HEK293T (cell line): ENCODE results near the gene MFNG.

ENCODE experiments used
- BHLHE40 ChIP-seq: fragments of 450-650 bp; IDR thresholded peaks from 2 replicates; pipeline ENCODE4 v1.6.1; 2016; ENCODE audit warnings: mild to moderate bottlenecking, moderate library complexity, borderline replicate concordance
- ELF4 ChIP-seq: fragments of 450-650 bp; IDR thresholded peaks from 2 replicates; pipeline ENCODE4 v1.6.1; 2017; ENCODE audit warnings: antibody characterized with exemption
- FOXA1 ChIP-seq: fragments of 450-650 bp; IDR thresholded peaks from 2 replicates; pipeline ENCODE4 v1.6.1; 2016; ENCODE audit warnings: mild to moderate bottlenecking
- FOXM1 ChIP-seq: fragments of 450-650 bp; IDR thresholded peaks from 2 replicates; pipeline ENCODE4 v1.6.1; 2017; ENCODE audit warnings: mild to moderate bottlenecking, borderline replicate concordance
- HDGF ChIP-seq: fragments of 450-650 bp; IDR thresholded peaks from 2 replicates; pipeline ENCODE4 v1.6.1; 2017; ENCODE audit warnings: antibody characterized with exemption, borderline replicate concordance
- L3MBTL2 ChIP-seq: fragments of 450-650 bp; conservative IDR thresholded peaks from 2 replicates; pipeline ENCODE4 v1.6.1; 2016; ENCODE audit warnings: mild to moderate bottlenecking
- NFRKB ChIP-seq: fragments of 450-650 bp; IDR thresholded peaks from 2 replicates; pipeline ENCODE4 v1.6.1; 2016; ENCODE audit warnings: mild to moderate bottlenecking, moderate library complexity
- SP1 ChIP-seq: fragments of 450-650 bp; IDR thresholded peaks from 2 replicates; pipeline ENCODE4 v1.6.1; 2017
- SUZ12 ChIP-seq: fragments of 450-650 bp; IDR thresholded peaks from 2 replicates; pipeline ENCODE4 v1.6.1; 2016; ENCODE audit warnings: mild to moderate bottlenecking
- ZNF384 ChIP-seq: fragments of 450-650 bp; IDR thresholded peaks from 2 replicates; pipeline ENCODE4 v1.6.1; 2016
- TF ChIP-seq, protein P1 (sequence below): fragments of 450-650 bp; IDR thresholded peaks from 2 replicates; pipeline ENCODE4 v1.6.1; 2016

DNA sequence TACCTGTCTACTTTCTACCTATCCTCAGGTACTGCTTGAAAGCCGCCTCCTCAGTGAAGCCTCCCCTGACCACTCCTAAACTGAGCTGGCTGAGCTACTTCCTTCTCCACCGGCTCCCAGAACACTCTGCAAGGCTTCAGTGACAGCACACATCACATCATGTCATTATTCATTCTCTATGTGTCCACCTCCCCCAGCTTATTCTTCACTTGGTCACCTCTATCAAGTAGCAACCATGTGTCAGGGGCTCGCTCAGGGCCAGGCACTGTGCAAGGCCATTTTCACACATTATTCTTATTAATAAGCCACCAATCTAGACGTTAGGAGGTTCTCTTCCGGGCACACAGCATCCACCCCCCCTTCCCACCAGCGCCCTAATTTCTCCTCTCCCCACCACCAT lies 55.2 kb downstream of the MFNG start:
- TF ChIP-seq ELF4: no peak
- TF ChIP-seq FOXM1: no peak
- TF ChIP-seq BHLHE40: no peak
- no peak for TF ChIP-seq FOXA1
- no peak for TF ChIP-seq ZNF384
- TF ChIP-seq SUZ12: no peak
- no peak for TF ChIP-seq NFRKB
- no peak for TF ChIP-seq HDGF
- TF ChIP-seq, protein P1, sequence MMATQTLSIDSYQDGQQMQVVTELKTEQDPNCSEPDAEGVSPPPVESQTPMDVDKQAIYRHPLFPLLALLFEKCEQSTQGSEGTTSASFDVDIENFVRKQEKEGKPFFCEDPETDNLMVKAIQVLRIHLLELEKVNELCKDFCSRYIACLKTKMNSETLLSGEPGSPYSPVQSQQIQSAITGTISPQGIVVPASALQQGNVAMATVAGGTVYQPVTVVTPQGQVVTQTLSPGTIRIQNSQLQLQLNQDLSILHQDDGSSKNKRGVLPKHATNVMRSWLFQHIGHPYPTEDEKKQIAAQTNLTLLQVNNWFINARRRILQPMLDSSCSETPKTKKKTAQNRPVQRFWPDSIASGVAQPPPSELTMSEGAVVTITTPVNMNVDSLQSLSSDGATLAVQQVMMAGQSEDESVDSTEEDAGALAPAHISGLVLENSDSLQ: no peak
- TF ChIP-seq SP1: no peak
- TF ChIP-seq L3MBTL2: no peak
